Measurements from ENCODE around the gene TYW1. TPM values are rescaled to one million over a fixed set of nuclear protein-coding genes. Genes with fewer than 3 reads are reported as not detected.

TYW1 gene
- total RNA-seq, 1 experiment from 2014 or later: 24.5 TPM

Small RNA genes within 50 kb of the gene (microRNA-seq; reads per million reads assigned to microRNA genes)
- not detected for gene MIR4650-1 (ENCODE audit: unreplicated experiment)

Other genes starting within 250 kb of the TYW1 start
- gene TMEM248, start 75.6 kb upstream of the TYW1 start, total RNA-seq (2021; ENCODE audit: unreplicated experiment): 176 TPM
- 82.8 TPM for gene SBDS, start 1.2 kb upstream of the TYW1 start, total RNA-seq (2021; ENCODE audit: unreplicated experiment)

Measured in Panc1 (cell line).